Inflammatory macrophage (primary cell): ENCODE measurements around the gene SKOR2.
A peak's percentile ranks its signal among the peaks of the same experiment; 100 is the strongest.

Experiments used
- DNase-seq, 2 donors: peaks; one replicate each; pipeline ENCODE4 v3.0.0-alpha.2; 2020 to 2022

SKOR2 gene

DNA sequence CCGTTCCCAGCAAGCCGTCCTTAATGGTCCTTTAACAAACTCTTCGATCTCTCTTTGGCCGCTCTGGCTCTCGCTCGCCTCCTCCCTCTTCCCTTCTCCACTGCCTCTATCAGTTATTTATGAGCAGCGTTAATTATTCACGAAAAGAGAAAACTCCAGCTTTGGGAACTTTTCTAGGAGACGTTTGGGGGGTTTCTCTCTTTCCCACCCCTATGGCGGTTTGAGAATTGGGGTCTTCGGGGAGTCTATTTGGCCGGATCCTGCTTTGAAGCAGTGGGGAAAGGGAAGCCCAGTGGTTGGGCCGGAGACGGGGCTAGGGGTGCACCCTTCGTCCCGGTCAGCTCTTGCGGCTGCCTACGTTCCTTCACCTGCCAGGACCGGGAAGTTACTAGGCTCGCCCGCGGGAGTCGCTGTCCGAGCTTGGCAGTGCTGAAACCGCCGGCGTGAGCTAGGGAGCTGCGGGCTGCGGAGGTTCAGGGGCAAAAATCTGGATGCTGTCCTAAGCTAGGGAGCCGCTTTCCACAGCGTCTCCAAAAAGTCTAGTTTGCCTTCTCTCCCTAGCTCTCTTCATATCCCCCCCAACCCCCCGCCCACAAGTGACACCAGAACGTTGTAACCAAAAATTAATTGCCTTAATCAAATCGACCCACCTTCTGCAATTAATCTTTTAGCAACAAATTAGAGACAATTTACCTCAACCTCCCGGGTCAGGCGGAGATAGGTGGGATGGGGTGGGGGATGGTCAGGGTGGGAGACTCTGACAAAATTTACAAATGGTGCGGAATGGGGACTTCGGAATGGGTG is 8.9 kb upstream of the SKOR2 start:
- peak in 1 of 2 donors; percentile 7 for DNase-seq

DNA sequence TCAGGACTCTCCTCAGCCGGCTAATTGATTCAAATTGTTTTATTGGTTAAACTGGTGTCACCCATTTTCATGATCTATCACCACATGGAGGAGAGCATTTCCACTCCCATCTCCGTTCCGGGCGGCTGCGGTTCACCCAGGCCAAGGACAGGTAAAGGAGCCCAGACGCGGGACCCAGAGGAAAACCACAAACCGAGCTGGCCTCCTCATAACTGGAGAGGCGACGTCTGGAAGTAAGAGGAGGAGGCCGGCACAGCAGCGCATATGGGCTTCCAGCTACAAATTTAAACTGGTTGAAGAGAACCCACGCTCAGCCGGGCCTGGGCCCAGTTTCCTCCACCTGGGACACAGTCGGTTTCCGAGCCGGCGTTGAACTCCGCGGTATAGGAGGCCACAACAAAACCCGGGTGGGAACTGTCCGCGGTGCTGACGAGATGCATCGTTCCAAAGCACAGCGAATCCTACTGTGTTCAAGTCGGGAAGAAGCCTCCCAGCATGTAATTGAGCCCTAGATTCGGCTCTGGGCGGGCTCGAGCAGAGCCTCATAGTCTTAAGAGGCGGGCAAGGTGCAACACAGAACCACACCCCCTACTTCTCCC is 3.0 kb upstream of the SKOR2 start:
- DNase-seq: peak in 1 of 2 donors; percentile 27

DNA sequence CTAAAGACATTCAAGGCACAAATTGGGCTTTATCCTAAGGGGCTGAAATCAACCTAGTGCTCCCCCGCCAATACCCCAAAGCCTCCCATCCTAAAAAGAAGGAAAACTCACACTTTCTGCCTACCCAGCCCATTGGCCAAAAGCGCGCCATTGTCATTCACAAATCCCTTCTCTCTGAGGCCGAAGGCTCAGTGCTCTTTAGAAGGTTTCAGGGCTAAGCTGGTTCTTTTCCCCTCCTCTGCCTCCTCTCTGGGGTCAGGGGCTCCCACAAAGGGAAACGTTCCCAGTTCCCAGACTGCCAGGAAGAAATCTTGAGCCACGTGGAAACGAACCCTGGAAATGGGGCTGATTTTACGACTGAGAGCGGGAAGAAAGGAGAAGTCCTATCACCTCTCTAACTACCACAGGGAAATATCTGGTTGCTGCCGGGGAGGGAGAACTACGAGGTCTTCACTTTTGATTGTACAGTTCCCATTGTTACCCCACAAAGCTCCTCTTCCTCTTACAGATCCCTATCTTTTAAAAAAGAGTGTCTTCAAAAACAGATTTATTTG is 1.7 kb upstream of the SKOR2 start:
- no peak for DNase-seq

DNA sequence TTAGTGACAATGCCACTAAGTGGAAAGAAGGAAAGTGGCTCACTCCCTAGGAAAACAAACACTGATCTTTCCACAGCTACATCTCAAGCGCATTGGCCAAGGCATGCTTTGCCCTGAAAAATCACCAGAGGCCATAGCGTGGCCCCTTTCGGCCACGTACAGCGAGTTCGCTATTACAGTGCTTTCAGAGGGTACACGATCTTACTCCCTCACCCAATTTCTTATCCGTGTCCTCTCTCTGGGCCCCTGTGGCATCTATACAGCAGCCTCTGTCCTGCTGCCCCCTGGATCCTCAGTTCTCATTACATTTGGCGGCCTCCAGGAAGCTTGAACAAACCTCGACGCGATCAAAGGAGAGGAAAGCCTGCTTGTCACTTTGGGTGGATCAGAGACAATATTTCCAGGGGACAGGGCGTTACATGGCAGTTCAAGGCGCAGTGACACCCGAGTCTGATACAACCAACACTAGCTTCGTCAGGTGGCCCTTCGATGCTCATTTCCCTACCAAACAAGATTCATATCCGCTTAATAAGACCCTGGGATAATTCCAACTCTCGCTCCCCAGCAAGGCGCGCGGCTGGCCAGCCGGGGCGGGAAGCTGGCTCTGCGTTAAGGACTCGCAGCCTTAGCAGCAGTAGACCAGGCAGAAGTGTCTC is 941 bp downstream of the SKOR2 start:
- DNase-seq: no peak

DNA sequence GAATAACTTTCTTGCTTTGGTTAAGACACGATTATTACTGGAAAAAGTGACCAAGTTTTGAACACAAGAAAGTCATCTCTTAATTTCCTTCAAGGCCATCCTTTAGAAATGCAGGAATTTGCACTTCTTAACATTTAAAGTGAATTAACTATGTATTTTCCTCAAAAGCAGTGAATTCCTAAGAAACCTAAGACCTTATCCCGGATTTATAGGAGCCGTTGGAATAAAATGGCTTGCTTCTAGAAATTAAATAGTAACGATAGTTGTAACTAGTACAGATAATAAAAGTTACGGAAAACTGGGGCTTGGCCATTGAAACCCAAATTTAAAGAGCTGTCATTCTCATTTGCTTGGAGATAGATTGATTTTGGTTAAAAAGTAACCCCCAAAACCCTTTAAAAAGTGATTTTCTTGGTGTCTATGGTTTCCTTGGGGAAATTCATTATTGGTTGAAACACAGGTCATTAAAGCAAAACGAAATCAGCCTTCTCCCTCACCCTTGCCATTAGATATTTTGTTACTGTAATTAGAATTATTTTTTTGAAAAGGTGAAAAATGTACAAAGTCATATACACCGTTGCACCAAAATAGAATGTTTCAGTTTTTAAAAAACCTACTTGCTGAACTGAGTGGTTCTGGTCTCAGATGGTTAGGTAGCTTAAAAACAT is 2.0 kb downstream of the SKOR2 start:
- no peak for DNase-seq

DNA sequence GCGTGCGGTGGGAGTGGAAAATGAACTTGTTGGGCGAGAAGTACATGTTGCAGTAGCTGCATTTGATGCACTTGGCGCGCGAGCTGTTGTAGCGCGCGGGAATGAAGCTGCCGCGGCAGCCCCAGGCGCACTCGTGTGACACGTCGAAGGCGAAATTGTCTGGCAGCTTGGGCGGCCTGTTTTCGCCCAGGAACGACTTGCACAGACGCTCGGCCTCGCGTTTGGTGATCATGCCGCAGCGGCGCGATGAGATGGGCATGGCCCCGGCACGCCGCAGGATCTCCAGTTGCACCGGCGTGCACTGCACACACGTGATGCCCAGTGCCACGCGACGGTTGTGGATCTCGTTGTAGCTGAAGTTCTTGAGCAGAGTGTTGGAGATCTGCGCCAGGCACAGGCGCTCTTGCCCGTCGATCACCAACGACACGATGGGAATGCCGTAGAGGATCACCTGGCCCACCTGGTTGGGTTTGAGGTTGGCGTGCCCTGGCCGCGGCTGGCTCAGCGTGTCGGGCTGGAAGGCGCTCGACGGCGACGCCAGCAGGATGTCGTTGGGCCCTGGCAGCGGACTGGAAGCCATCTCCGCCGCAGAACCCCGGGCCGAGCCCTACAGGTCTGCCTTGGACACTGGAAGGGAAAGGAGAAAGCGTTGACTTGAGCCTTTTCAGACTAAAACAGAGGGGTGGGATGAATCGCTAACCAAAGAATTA is 2.7 kb downstream of the SKOR2 start:
- DNase-seq: no peak

DNA sequence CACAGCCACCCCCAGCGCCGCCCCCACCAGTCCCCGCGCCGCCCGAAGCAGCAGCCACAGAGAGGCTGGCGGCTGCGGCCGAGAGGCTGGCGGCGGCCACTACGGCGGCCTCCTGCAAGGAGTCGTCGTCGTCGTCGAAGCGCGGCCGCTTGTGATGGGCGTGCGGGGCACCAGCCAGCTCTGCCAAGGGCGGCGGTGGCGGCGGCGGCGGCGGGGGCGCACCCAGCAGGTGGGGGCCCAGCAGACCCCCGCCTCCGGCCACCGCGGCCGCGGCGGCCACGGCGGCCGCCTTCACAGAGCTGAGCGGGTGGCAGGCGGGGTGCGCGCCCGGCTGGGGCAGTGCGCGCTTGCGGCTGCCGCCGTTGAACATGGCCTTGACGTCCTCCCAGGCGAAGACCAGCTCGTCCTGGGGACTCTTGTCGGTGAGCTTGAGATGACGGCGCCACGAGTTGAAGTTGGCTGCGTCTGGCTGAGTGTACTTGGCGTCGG is 3.3 kb downstream of the SKOR2 start:
- no peak for DNase-seq

DNA sequence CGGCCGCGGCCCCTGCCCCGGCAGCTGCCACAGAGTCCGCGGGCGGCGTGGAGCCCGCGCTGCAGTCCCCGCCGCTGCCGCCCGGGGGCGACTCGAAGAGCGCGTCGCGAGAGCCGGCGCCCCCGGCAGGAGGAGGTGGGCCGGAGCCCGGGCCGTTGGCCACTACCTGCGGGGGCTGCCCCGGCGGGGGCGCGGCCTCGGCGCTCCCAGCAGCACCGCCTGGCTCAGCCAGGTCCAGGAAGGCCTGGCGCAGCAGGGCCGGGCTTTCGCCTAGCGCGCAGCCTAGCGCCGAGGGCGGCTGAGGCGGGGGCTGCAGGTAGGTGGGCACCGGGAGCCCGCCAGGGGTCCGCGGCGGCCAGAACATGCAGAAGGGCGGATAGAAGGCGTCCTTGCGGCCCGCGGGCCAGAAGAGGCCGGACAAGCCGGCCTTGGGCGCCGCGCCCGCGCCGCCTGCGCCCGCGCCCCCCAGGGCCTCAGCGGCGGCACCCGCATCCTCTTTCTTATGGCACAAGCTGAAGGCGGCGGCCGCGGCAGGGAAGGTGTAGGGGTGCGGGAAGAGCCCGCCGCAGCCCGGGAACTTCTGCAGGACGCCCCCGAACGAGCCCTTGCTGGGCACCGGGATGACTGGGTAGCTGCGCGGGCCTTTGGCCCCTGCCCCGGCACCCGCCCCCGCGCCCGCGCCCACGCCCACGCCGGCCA is 3.9 kb downstream of the SKOR2 start:
- DNase-seq: no peak

DNA sequence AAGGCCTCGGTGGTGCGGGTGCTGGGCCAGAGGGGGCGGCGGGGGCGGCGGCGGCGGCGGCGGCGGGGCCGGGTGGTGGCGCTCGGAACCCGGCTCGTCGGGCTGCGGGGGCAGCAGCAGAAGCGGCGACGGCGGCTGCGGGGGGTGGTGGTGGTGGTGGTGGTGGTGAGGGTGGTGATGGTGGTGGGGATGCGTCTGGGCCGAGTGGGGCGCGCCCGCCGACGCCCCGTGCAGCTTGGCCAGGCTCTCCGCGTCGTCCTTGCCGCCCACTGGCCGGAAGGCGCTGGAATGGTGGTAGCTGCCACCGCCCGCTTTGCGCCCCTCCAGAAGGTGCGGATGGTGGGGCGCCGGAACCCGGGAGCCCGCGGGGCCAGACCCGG is 4.4 kb downstream of the SKOR2 start:
- no peak for DNase-seq

DNA sequence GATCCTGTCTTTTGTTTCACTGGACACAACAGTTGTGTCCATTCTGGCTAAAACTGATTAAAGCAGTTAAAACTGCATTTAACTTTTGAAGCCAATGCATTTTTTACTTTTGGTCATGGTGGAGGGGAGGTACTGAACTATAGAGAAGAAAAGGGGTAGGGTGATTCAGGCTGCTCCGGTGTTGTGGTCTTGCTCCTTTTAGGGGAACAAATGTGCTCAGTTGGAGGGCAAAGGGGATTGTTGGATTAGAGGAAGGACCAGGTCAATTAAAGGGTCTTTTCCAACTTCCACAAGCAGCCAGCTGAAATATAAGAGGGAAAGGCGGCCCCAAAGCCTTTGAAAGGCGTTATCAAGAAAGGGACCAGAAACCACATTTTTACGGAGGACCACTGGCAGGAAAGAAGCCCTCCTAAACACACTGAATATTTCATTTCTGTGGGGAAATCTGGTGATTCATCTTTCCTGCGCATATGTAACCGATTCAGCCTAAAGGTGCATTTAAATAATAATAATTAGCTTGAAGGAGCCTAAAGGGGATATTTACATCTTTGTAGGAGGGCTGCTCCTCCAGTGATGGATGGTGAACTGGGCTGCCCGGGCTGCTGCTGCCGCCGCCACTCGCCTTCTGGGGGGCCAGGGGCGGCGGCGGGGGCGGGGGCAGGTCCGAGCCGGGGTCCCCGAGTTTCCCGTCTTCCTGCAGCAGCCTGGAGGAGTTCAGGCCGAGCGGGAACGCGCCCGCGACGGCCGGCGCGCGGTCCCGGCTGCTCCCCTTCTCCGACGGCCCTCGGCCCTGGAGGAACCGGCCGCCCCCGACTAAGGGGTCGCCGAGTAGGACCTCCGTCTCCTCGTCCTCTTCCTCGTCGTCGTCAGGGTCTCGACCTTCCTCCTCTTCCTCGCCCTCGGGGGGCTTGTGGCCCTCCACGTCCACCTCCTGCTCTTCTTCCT is 5.2 kb downstream of the SKOR2 start:
- DNase-seq: no peak

DNA sequence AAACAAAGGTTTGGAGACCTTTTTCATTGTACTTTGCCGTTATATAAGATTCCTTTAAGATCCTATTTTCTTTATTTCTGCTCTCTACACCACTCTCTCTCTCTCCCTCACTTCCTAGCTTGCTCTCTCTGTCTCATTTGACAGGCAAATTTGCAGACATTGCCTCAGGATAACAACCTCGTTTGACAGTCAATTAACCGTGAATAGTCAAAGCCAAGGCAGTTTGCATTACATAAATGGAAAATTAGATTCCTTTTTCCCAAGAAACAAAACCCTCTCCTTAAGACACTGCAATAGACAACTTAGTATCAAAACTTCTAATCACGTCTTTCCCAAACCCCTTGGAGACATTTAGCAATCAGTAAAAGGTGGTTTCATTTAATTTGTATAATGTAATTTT is 7.4 kb downstream of the SKOR2 start:
- no peak for DNase-seq

DNA sequence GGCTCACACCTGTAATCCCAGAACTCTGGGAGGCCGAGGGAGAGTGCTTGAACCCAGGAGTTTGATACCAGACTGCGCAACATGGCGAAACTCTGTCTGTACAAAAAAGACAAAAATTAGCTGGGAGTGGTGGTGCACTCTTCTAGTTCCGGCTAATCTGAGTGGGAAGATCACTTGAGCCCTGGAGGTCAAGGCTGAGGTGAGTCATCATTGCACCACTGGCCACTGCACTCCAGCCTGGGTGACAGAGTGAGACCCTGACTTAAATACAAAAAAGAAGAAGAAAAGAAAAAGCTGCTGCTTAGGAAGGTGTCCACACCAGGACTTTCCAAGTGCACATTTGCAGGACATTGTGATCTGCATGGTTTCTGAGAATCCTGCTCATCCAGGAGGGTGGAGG is 16.4 kb downstream of the SKOR2 start:
- DNase-seq: no peak

DNA sequence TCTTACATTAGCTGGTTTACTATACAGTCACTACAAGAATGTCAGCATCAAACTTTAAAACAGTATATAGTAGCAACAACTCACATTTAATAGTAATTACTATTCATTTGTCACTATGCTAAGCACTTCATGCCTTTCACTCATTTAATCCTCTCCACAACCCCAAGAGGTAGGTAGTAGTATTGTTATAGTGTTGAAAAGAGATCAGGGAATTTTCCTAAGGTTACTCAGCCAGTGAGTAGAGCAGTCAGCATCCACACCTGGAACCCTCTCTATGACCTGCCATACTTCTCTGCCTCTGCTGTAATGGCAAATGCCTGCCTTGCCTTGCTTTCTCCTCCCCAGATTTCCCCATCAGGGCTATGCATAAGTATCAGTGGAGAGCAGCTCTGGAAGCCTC is 24.8 kb downstream of the SKOR2 start:
- DNase-seq: no peak

DNA sequence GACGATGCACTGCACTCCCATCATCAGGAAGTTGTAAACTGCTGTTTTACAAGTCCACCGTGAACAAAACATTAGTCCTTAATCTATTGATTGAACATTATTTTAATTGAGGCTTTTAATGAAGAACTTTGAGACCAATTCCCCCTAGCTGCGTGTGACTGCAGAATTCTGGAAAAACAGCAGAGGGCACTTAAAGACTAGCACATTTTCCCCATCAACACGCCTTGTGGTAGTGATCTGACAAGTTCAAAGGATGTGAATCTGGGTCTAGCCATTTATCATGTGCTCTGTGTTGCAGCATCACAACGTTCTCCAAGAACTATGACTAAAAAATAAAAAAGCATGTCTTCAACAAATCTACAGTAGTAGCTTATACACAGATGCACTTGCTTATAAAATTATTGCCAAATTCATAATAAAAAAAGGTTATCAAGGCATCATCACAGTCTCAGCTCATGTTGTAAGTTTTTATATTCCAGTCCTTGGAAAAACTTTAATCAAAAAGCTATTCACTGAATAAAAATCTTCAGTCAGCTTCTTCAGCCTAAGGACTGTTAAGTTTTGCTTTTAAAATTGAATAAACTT is 35.8 kb downstream of the SKOR2 start:
- peak; percentile 25 to 26 for DNase-seq

DNA sequence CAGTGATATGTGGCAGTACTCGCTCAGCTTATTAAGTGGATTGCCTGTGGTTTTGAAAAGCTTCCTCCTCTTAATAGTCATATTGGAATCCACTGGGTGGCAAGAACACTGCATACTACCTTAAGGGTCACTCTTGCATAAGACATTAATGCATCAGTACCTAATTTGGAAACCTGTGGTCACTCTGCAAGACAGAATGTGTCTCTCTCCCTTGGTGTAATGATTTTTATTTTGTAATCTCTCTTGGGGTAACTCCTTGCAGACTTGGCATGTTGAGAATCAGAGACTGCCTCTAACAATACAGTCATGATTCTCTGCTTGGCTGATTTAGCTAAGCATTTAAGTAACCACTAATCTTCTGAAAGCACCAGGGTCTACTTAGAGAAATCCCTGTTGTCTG is 42.3 kb downstream of the SKOR2 start:
- no peak for DNase-seq

DNA sequence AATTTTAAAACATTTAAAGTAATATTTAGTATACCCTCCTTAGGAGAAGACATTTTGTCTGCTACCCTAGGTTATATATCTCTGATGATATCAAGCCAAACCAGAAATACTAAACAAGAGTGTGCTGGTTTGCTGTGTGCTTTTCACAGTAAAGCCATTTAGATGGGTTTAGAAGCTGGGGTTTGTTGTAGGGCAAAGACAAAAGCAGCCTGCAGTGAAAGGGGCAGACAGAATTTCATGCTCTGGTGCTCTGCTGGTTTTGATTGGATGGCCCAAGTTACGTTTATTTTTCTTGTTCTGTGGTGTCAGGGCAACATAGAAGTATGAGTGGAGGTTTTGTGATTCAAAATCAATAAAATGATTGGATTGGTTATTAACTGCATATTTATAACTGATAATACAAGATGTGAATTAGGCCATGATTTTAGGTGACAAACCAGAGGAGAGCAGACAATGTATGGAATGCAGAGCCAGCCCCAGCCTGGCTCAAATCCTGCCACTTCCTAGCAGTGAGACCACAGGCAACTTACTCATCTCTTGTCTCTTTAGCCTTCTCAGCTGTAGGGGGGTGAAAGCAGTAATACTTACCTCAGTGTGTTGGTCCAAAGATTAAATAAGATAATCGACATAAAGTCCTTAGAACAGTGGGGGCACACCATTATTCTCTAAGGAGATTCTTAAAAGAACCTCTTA is 44.4 kb downstream of the SKOR2 start:
- DNase-seq: no peak

DNA sequence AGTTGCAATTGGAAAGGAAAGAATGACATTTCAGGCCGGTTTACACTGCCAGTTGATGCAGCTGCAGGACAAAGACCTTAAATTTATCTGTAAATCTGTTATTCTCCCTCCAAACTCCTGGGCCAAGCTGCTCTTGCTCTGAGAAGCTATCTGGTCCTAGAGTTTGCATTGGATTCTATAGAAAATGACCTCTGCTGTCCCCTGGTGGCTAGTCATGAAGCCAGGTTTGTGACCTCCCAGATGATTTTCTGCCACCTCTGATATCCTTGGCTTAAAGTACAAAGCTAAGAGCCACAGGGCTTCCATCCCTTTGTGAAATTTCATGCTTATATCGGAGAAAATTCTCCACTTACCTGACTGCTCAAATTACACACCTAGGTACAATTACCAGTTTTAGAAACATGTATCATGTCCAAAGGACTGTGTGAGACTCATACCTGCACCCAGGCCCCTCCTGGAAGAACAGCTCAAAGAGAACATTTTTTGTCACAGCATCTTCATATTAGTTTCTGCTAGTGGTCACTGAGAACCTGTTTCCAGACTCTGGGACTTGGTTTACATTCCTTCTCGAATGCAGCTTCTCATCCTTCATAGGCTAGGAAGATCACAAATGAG is 46.4 kb downstream of the SKOR2 start:
- peak; percentile 54 to 60 for DNase-seq

DNA sequence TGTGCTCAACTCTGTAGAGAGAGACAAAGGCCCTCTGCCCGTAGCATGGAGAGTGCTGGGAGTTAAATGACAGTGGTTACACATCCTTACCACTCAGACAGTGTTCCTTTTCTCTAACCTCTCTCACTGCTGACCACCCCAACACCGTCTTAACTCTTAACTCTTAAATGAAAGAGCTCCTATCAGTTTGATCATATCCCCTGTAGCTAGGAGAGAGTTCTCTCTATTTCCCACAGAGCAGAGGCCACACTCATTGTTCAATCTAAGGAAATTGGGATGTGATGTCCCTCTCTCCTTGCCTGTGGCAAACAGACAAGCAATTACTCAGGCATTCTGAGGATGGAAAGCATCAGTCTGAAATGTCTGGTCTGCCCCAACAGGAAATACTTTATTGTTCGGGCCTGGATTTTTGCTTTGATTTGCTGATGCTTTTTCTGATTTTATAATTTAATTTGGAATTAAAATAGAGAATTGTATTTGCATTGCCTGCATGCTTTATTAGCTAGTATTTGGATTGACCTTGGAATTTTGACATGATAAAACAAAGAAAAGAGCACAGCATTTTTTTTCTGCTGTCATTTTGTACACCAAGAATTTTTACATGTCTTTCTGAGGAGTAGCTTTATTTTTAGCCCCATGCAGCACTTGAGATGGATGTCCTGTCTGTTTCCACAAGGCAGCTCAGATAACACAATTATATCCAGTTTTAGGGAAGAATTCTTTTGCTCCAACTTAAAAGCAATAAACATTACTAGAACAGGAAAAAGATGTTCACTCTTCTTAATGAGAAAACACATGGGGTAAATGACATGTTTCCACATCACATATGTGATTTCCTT is 47.6 kb downstream of the SKOR2 start:
- DNase-seq: no peak
